HepG2 (cell line): Measurements from ENCODE around the gene SLC25A23. TPM values are rescaled to one million over a fixed set of nuclear protein-coding genes. Genes with fewer than 3 reads are reported as not detected.

Source experiments
- CREM ChIP-seq, 2 experiments: sonication (generic) in 1 of 2; formaldehyde crosslinking in 1 of 2; IDR thresholded peaks; 2 replicates each; pipeline versions ENCODE4 v1.4.0 to v1.6.1; 2016 to 2020; ENCODE audit warnings: antibody characterized with exemption in 1 of 2, mild to moderate bottlenecking in 1 of 2, missing genetic modification reagents in 1 of 2
- ELF3 ChIP-seq: IDR thresholded peaks from 2 replicates; pipeline ENCODE4 v1.6.1; 2016; ENCODE audit warnings: missing genetic modification reagents, missing compliant biosample characterization
- HIVEP1 ChIP-seq: sonication (generic); formaldehyde crosslinking; IDR thresholded peaks from 2 replicates; pipeline ENCODE4 v1.4.0; 2020; ENCODE audit warnings: mild to moderate bottlenecking, missing genetic modification reagents
- JARID2 ChIP-seq: sonication (generic); formaldehyde crosslinking; IDR thresholded peaks from 2 replicates; pipeline ENCODE4 v1.8.1; 2023; ENCODE audit warnings: missing genetic modification reagents, inconsistent platforms; ENCODE audit not compliant: insufficient replicate concordance
- KAT8 ChIP-seq: IDR thresholded peaks from 2 replicates; pipeline ENCODE4 v1.6.1; 2016; ENCODE audit warnings: missing genetic modification reagents, missing compliant biosample characterization
- MAX ChIP-seq: IDR thresholded peaks from 2 replicates; pipeline ENCODE4 v1.6.1; 2012; ENCODE audit warnings: inconsistent platforms
- RAD21 ChIP-seq: fragments of 450-650 bp; formaldehyde crosslinking; IDR thresholded peaks from 2 replicates; pipeline ENCODE4 v1.5.0; 2020; ENCODE audit warnings: mild to moderate bottlenecking
- RAD51 ChIP-seq: fragments of 450-650 bp; IDR thresholded peaks from 2 replicates; pipeline ENCODE4 v1.6.1; 2016; ENCODE audit warnings: borderline replicate concordance
- THAP9 ChIP-seq: sonication (generic); formaldehyde crosslinking; IDR thresholded peaks from 2 replicates; pipeline ENCODE4; 2020; ENCODE audit warnings: missing genetic modification reagents, mild to moderate bottlenecking, borderline replicate concordance
- ZMYM2 ChIP-seq: sonication (generic); formaldehyde crosslinking; IDR thresholded peaks from 2 replicates; pipeline ENCODE4 v1.8.0; 2022; ENCODE audit warnings: mild to moderate bottlenecking, missing genetic modification reagents
- ZNF205 ChIP-seq: IDR thresholded peaks from 2 replicates; pipeline ENCODE4 v1.6.1; 2018; ENCODE audit warnings: missing biosample characterization, missing genetic modification reagents
- ZNF274 ChIP-seq: sonication (generic); formaldehyde crosslinking; IDR thresholded peaks from 2 replicates; pipeline ENCODE4 v1.5.1; 2020; ENCODE audit warnings: mild to moderate bottlenecking, missing genetic modification reagents
- ZNF503 ChIP-seq: sonication (generic); formaldehyde crosslinking; IDR thresholded peaks from 2 replicates; pipeline ENCODE4 v1.4.0; 2020; ENCODE audit warnings: missing genetic modification reagents
- polyA plus RNA-seq, 8 experiments: library from polyadenylated mRNA; depleted of rRNA in 3 of 8; stranded (reverse) in 7 of 8; unstranded in 1 of 8; fragments of >200 nt; fragmentation: Illumina TruSeq in 4 of 8; extraction: Trizol in 4 of 8; gene quantifications; 2 replicates each; pipeline versions ENCODE4 v1.2.1 to v1.2.3, GENCODE V29; 2011 to 2016; ENCODE audit warnings: low read depth in 4 of 8, missing spikeins in 1 of 8, mixed read lengths in 1 of 8; ENCODE audit not compliant: insufficient read depth in 1 of 8
- total RNA-seq, 5 experiments: library from RNA; depleted of rRNA; stranded (reverse); fragments of >200 nt; fragmentation: Illumina TruSeq; extraction: Trizol; gene quantifications; 2 replicates each; pipeline ENCODE4 v1.2.3, GENCODE V29; 2016; ENCODE audit warnings: low read depth in 1 of 5
- TF ChIP-seq, protein P1 (sequence below): IDR thresholded peaks from 2 replicates; pipeline ENCODE4 v1.6.1; 2016; ENCODE audit warnings: low read depth, borderline replicate concordance
- TF ChIP-seq, protein P2 (sequence below): sonication (generic); formaldehyde crosslinking; IDR thresholded peaks from 2 replicates; pipeline ENCODE4 v1.4.0; 2020; ENCODE audit warnings: missing genetic modification reagents
- TF ChIP-seq, protein P3 (sequence below), 2 experiments: sonication (generic) in 1 of 2; formaldehyde crosslinking in 1 of 2; IDR thresholded peaks; 2 replicates each; pipeline versions ENCODE4 v1.5.1 to v1.6.1; 2011 to 2020; ENCODE audit warnings: borderline replicate concordance in 1 of 2, low read depth in 1 of 2, low read length in 1 of 2, mild to moderate bottlenecking in 1 of 2, missing genetic modification reagents in 1 of 2, moderate library complexity in 1 of 2

The SLC25A23 gene
- total and polyA plus RNA-seq, 2 of the 13 experiments (the other 11 are each of a cell fraction or from before 2014, with no cell fraction given) = 12.4 to 15.2 TPM

- TF ChIP-seq, protein P1, sequence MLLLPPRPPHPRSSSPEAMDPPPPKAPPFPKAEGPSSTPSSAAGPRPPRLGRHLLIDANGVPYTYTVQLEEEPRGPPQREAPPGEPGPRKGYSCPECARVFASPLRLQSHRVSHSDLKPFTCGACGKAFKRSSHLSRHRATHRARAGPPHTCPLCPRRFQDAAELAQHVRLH (CRISPR knock-in tag) = peak; percentile 21; the same call in 1 of the 2 replicates
- TF ChIP-seq ZNF205 (CRISPR knock-in tag) (no peak), RAD51 (peak; percentile 89), ZMYM2 (CRISPR knock-in tag) (peak; percentile 31; the same call in 1 of the 2 replicates), ZNF503 (CRISPR knock-in tag) (no peak), THAP9 (CRISPR knock-in tag) (peak; percentile 55; the same call in 1 of the 2 replicates), CREM (IDR thresholded peaks at IDR 0.05) (peak; percentile 85), CREM (CRISPR knock-in tag; IDR thresholded peaks at IDR 0.05) (no peak), MAX (peak; percentile 96), JARID2 (CRISPR knock-in tag) (no peak), KAT8 (CRISPR knock-in tag) (no peak), ELF3 (no peak), ZNF274 (0 out of 2 replicates have a peak, but pooled peaks have one; percentile 61), RAD21 (CRISPR knock-in tag) (peak; percentile 37; the same call in 1 of the 2 replicates), HIVEP1 (CRISPR knock-in tag) (0 out of 2 replicates have a peak, but pooled peaks have one; percentile 48)
- TF ChIP-seq, protein P2, sequence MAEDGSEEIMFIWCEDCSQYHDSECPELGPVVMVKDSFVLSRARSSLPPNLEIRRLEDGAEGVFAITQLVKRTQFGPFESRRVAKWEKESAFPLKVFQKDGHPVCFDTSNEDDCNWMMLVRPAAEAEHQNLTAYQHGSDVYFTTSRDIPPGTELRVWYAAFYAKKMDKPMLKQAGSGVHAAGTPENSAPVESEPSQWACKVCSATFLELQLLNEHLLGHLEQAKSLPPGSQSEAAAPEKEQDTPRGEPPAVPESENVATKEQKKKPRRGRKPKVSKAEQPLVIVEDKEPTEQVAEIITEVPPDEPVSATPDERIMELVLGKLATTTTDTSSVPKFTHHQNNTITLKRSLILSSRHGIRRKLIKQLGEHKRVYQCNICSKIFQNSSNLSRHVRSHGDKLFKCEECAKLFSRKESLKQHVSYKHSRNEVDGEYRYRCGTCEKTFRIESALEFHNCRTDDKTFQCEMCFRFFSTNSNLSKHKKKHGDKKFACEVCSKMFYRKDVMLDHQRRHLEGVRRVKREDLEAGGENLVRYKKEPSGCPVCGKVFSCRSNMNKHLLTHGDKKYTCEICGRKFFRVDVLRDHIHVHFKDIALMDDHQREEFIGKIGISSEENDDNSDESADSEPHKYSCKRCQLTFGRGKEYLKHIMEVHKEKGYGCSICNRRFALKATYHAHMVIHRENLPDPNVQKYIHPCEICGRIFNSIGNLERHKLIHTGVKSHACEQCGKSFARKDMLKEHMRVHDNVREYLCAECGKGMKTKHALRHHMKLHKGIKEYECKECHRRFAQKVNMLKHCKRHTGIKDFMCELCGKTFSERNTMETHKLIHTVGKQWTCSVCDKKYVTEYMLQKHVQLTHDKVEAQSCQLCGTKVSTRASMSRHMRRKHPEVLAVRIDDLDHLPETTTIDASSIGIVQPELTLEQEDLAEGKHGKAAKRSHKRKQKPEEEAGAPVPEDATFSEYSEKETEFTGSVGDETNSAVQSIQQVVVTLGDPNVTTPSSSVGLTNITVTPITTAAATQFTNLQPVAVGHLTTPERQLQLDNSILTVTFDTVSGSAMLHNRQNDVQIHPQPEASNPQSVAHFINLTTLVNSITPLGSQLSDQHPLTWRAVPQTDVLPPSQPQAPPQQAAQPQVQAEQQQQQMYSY (CRISPR knock-in tag) = no peak
- TF ChIP-seq, protein P3, sequence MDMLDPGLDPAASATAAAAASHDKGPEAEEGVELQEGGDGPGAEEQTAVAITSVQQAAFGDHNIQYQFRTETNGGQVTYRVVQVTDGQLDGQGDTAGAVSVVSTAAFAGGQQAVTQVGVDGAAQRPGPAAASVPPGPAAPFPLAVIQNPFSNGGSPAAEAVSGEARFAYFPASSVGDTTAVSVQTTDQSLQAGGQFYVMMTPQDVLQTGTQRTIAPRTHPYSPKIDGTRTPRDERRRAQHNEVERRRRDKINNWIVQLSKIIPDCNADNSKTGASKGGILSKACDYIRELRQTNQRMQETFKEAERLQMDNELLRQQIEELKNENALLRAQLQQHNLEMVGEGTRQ (IDR thresholded peaks at IDR 0.05; ENCODE audit: low read depth, low read length) = peak; percentile 92
- TF ChIP-seq, protein P3 (CRISPR knock-in tag; IDR thresholded peaks at IDR 0.05; ENCODE audit: borderline replicate concordance) = peak; percentile 96
Observed at GRCh38 chr19:6424939-6425731, 34.5 kb downstream of the SLC25A23 start (continued).
